CD4-positive, alpha-beta memory T cell (primary cell): ENCODE data around the gene SPDYC. TPM values are rescaled to one million over a fixed set of nuclear protein-coding genes. Genes with fewer than 3 reads are reported as not detected.

Source experiments
- CTCF ChIA-PET: fragments of 350-600 bp; sonication (Branson Sonifier 250); formaldehyde crosslinking; loops from one replicate; lab custom pipeline; 2021; ENCODE audit warnings: inconsistent platforms; ENCODE audit not compliant: partially characterized antibody; lab: Charles Lee
- POLR2A ChIA-PET: fragments of 350-600 bp; sonication (Branson Sonifier 250); formaldehyde crosslinking; loops from one replicate; lab custom pipeline; 2021; ENCODE audit not compliant: partially characterized antibody; lab: Charles Lee
- DNase-seq, 5 donors: peaks; one replicate each; pipeline versions ENCODE4 v3.0.0 to v3.0.0-alpha.2; 2020 to 2022; ENCODE audit warnings: mixed read lengths in 1 of 5
- H3K27ac ChIP-seq: one replicate; pipeline ENCODE4 v1.7.0; 2013; ENCODE audit warnings: low read depth, low read length
- H3K27me3 ChIP-seq: 2 replicates; pipeline ENCODE4 v1.7.0; 2013; ENCODE audit warnings: mild to moderate bottlenecking, low read length, moderate library complexity; ENCODE audit not compliant: insufficient read depth
- H3K36me3 ChIP-seq: 2 replicates; pipeline ENCODE4 v1.7.0; 2013; ENCODE audit warnings: mild to moderate bottlenecking, low read length, moderate library complexity; ENCODE audit not compliant: insufficient read depth
- H3K4me1 ChIP-seq: 2 replicates; pipeline ENCODE4 v1.7.0; 2013; ENCODE audit warnings: mild to moderate bottlenecking, low read length, moderate library complexity; ENCODE audit not compliant: insufficient read depth
- H3K4me3 ChIP-seq, 2 donors: one replicate each; pipeline ENCODE4 v1.7.0; 2013; ENCODE audit warnings: low read length in 2 of 2, mild to moderate bottlenecking in 1 of 2
- H3K9me3 ChIP-seq, 2 donors: one replicate each; pipeline ENCODE4 v1.7.0; 2013; ENCODE audit warnings: low read length in 2 of 2, control low read depth in 1 of 2; ENCODE audit not compliant: control insufficient read depth in 1 of 2
- H3K27ac Mint-ChIP-seq, 7 donors: one replicate each; pipeline ENCODE4 v1.8.0; 2020 to 2021; ENCODE audit warnings: mixed read lengths in 7 of 7, mild to moderate bottlenecking in 6 of 7, inconsistent platforms in 3 of 7, moderate library complexity in 3 of 7
- H3K27me3 Mint-ChIP-seq, 2 donors: one replicate each; pipeline ENCODE4 v1.8.0; 2020 to 2021; ENCODE audit warnings: mixed read lengths in 2 of 2
- H3K36me3 Mint-ChIP-seq, 2 donors: one replicate each; pipeline ENCODE4 v1.8.0; 2020 to 2021; ENCODE audit warnings: mixed read lengths in 2 of 2, inconsistent platforms in 1 of 2, mild to moderate bottlenecking in 1 of 2
- H3K4me1 Mint-ChIP-seq, 4 donors: one replicate each; pipeline ENCODE4 v1.8.0; 2020 to 2021; ENCODE audit warnings: mixed read lengths in 4 of 4, mild to moderate bottlenecking in 1 of 4
- H3K4me3 Mint-ChIP-seq, 8 donors: one replicate each; pipeline ENCODE4 v1.8.0; 2020 to 2021; ENCODE audit warnings: mixed read lengths in 8 of 8, mild to moderate bottlenecking in 7 of 8, moderate library complexity in 6 of 8, inconsistent platforms in 3 of 8
- H3K9me3 Mint-ChIP-seq, 8 donors: one replicate each; pipeline ENCODE4 v1.8.0; 2020 to 2021; ENCODE audit warnings: mixed read lengths in 8 of 8, mild to moderate bottlenecking in 5 of 8, inconsistent platforms in 3 of 8, moderate library complexity in 1 of 8
- intact Hi-C: fragments of 100-400 bp; cut with micrococcal nuclease; formaldehyde crosslinking; loops from one replicate; pipeline ENCODE4 v1.15.1; 2023
- polyA plus RNA-seq, 2 donors: library from polyadenylated mRNA; unstranded; fragments of 300-500 nt; fragmentation: Illumina TruSeq; gene quantifications; one replicate each; pipeline ENCODE4 v1.2.3, GENCODE V29; 2021
- total RNA-seq, 2 experiments: library from RNA; stranded (reverse); gene quantifications; one replicate each; pipeline ENCODE4 v1.2.3, GENCODE V29; 2021

Gene SPDYC
- total and polyA plus RNA-seq, 4 experiments from 2014 or later: not detected

DNA sequence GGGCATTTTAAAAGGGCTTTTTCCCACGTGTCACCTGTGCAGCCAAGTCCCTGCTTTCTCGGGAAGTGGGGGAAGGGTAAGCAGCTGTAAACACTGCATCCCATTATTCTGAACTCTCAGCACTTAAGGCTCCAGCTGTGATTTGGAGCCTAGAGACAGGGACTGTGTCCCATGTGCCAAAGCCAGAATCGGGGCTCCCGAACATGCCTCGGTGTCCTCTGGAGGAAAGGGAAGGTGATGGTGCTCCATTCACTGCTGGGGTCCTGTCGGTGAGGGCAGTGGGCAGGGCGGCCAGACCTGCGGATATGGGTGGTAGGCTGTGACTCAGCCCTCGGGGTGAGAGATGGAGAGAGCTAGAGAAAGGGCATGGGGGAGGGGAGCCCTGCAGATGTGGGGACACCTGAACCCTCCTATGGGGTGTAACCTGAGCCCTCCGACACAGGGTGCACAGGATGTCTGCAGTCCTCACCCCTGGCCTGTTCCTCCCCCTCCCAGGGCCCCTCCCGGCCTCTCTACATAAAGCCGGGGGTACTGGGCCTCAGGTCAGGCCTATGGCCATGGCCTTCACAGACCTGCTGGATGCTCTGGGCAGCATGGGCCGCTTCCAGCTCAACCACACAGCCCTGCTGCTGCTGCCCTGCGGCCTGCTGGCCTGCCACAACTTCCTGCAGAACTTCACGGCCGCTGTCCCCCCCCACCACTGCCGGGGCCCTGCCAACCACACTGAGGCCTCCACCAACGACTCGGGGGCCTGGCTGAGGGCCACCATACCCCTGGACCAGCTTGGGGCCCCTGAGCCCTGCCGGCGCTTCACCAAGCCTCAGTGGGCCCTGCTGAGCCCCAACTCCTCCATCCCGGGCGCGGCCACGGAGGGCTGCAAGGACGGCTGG is 43.5 kb downstream of the SPDYC start:
- Mint-ChIP-seq H3K4me3 (peak overlapping the region in 1 of 8 donors; percentile 65), H3K36me3 (peaks cover 5 to 21% of the 10 kb centered on the region in 2 donors), H3K4me1 (peaks cover 9 to 25% (median 17%) of the 10 kb centered on the region in 4 donors), H3K9me3 (no peaks in the 10 kb centered on the region), H3K27ac (peak overlapping the region in 1 of 7 donors; percentile 42), H3K27me3 (no peaks in the 10 kb centered on the region)
- Histone ChIP-seq H3K9me3 (no peaks in the 10 kb centered on the region), H3K36me3 (peaks cover 19% of the 10 kb centered on the region), H3K27ac (no peak overlapping the region), H3K27me3 (no peaks in the 10 kb centered on the region), H3K4me1 (peaks cover 11% of the 10 kb centered on the region), H3K4me3 (no peak overlapping the region)
- intact Hi-C loops: no loop called here
- POLR2A ChIA-PET: interaction anchor here (0.6 to 1.5 kb wide), 2 partner anchors 120 to 405 kb away, joined by 3 read pairs; partner anchors contain the start of gene DPF2
- DNase-seq: no peak
- CTCF ChIA-PET: no interaction called here

DNA sequence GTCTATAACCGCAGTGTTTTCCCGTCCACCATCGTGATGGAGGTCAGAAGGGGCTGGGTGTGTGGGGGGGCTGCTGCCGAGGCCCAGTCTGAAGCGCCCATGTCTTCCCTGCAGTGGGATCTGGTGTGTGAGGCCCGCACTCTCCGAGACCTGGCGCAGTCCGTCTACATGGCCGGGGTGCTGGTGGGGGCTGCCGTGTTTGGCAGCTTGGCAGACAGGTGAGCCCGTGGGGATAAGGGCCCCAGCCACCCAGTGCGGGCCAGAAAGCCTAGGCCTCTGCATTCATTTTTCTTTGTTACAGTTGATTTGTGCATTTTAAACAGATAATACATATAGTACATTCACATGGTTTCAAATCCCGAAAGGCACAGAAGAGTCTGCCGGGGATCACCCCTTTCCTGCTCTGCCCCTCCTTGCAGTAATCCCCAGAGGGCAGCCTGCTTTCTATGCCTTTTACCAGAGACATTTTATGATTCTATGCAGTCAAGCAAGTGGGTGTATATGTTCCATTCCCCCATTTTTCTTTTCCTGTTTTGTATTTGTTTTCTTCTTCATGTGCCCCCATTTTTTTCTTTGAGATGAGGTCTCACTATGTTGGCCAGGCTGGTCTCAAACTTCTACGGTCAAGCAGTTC is 44.3 kb downstream of the SPDYC start:
- Mint-ChIP-seq H3K9me3 (no peaks in the 10 kb centered on the region), H3K27ac (peak overlapping the region in 2 of 7 donors; percentile 5 to 30), H3K4me1 (peaks cover 10 to 32% (median 21%) of the 10 kb centered on the region in 4 donors), H3K27me3 (no peaks in the 10 kb centered on the region), H3K36me3 (peaks cover 0 to 14% of the 10 kb centered on the region in 2 donors), H3K4me3 (peak overlapping the region in 1 of 8 donors; percentile 16)
- Histone ChIP-seq H3K4me3 (no peak overlapping the region), H3K36me3 (peaks cover 19% of the 10 kb centered on the region), H3K9me3 (no peaks in the 10 kb centered on the region), H3K27me3 (no peaks in the 10 kb centered on the region), H3K4me1 (peaks cover 12% of the 10 kb centered on the region), H3K27ac (no peak overlapping the region)
- intact Hi-C loops: no loop called here
- DNase-seq: no peak
- ChIA-PET CTCF (no interaction called here), POLR2A (interaction anchor here (1.5 kb wide), 1 partner anchor 119 kb away, joined by 3 read pairs; the partner anchor contains the start of gene DPF2)

DNA sequence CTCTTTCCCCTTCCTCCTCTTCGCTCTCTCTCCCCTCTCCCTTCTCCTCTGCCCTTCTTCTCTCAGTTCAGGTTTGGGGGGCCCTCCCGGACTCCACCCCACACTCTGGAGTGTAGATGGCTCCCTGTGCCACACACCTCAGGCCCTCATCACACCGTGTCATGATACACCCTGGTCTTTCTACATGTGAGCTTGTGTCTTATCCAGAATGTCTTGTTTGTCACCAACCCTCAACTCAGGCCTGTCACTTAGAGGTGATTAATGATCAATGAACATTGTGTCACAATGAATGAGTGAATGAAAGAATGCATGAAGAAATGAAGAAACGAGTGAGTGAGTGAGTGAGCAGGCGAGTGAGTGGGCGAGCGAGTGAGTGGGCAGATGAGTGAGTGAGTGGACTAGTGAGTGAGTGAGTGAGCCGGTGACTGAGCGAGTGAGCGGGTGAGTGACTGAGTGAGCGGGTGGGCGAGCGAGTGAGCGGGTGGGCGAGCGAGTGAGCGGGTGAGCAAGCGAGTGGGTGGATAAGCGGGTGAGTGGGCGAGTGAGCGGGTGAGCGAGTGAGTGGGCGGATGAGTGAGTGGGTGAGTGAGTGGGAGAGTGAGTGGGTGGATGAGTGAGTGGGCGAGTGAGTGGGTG is 45.5 kb downstream of the SPDYC start:
- H3K4me1 Mint-ChIP-seq: peaks cover 14 to 38% (median 26%) of the 10 kb centered on the region in 4 donors
- H3K36me3 Mint-ChIP-seq: peaks cover 0 to 3% of the 10 kb centered on the region in 2 donors
- CTCF ChIA-PET: no interaction called here
- DNase-seq: no peak
- intact Hi-C loops: no loop called here
- Histone ChIP-seq H3K36me3 (peaks cover 8% of the 10 kb centered on the region), H3K9me3 (no peaks in the 10 kb centered on the region), H3K27me3 (no peaks in the 10 kb centered on the region), H3K4me1 (peaks cover 23% of the 10 kb centered on the region), H3K4me3 (no peak overlapping the region), H3K27ac (no peak overlapping the region)
- H3K4me3 Mint-ChIP-seq: no peak overlapping the region
- H3K27ac Mint-ChIP-seq: peak overlapping the region in 3 of 7 donors; percentile 6 to 44 (median 13)
- H3K9me3 Mint-ChIP-seq: no peaks in the 10 kb centered on the region
- POLR2A ChIA-PET: interaction anchor here (1.5 kb wide), 1 partner anchor 118 kb away, joined by 3 read pairs; the partner anchor contains the start of gene DPF2
- H3K27me3 Mint-ChIP-seq: no peaks in the 10 kb centered on the region

DNA sequence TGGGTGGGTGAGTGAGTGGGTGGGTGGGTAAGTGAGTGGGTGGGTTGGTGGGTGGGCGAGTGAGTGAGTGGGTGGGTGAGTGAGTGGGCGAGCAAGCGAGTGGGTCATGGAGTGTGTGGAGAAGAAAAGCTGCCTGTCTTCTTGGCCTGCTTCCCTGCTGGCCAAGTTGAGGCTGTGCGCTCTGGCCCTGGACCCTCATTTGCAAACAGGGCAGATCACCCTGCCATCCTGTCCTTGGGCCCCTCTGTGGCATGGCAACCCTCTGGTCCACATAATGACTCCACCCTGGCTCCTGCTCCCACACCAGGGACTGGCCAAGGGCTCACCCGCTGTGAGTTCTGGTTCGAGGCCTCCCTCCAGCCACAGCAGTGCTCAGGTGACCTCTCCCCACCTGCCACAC is 46.8 kb downstream of the SPDYC start:
- CTCF ChIA-PET: no interaction called here

DNA sequence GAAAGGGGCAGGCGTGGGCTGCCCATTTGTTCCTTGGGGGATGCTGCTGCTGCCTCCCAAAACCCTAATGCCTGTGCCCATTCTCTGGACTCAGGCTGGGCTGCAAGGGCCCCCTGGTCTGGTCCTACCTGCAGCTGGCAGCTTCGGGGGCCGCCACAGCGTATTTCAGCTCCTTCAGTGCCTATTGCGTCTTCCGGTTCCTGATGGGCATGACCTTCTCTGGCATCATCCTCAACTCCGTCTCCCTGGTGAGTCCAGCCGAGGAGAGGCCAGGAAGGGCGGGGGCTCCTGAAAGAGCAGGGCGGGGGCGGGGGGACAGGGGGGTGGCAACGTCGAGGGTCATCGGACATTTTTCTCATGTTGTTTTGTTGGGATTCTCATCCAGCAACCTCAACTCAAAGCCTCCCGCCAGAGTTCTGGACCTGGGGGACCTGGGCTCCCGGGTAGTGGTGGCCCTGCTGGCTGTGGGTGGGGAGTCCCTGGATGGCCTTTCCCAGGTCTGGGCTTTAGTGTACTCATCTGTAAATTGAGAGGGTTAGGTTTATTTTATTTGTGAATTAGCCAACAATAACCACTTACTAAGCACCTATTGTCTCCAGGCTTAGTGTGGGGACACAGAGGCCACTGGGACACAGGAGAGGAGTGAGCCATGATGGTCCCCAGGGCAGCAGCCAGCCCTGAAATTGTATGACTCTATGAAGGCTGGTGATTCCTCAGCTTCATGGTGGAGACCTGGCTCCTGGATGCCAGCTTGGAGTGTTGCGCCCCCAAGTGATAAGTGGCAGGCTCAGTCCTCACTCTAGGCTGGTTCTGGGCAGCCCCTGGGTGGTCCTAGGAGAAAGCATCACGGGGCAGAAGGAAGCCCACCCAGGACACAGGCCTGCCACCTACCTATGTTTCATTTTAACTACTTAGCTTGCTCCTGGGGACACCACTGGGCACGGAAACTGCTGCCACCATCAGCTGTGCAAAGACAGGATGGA is 47.7 kb downstream of the SPDYC start:
- Histone ChIP-seq H3K4me3 (no peak overlapping the region), H3K27ac (no peak overlapping the region), H3K27me3 (no peaks in the 10 kb centered on the region), H3K4me1 (peaks cover 23% of the 10 kb centered on the region), H3K36me3 (no peaks in the 10 kb centered on the region), H3K9me3 (no peaks in the 10 kb centered on the region)
- intact Hi-C loops: no loop called here
- peaks cover 14 to 41% (median 27%) of the 10 kb centered on the region in 4 donors for H3K4me1 Mint-ChIP-seq
- ChIA-PET CTCF (no interaction called here), POLR2A (no interaction called here)
- H3K9me3 Mint-ChIP-seq: no peaks in the 10 kb centered on the region
- no peaks in the 10 kb centered on the region for H3K27me3 Mint-ChIP-seq
- no peaks in the 10 kb centered on the region for H3K36me3 Mint-ChIP-seq
- DNase-seq: no peak
- no peak overlapping the region for H3K4me3 Mint-ChIP-seq
- no peak overlapping the region for H3K27ac Mint-ChIP-seq

More for the DNA sequence above, 46.8 kb downstream of the SPDYC start:
- Histone ChIP-seq H3K27me3 (no peaks in the 10 kb centered on the region), H3K4me3 (no peak overlapping the region), H3K4me1 (peaks cover 23% of the 10 kb centered on the region), H3K9me3 (no peaks in the 10 kb centered on the region), H3K36me3 (no peaks in the 10 kb centered on the region), H3K27ac (no peak overlapping the region)
- Mint-ChIP-seq H3K36me3 (no peaks in the 10 kb centered on the region), H3K27me3 (no peaks in the 10 kb centered on the region), H3K9me3 (no peaks in the 10 kb centered on the region), H3K4me1 (peaks cover 14 to 38% (median 26%) of the 10 kb centered on the region in 4 donors), H3K4me3 (no peak overlapping the region), H3K27ac (peak overlapping the region in 1 of 7 donors; percentile 41)
- no peak for DNase-seq
- intact Hi-C loops: no loop called here
- POLR2A ChIA-PET: no interaction called here

DNA sequence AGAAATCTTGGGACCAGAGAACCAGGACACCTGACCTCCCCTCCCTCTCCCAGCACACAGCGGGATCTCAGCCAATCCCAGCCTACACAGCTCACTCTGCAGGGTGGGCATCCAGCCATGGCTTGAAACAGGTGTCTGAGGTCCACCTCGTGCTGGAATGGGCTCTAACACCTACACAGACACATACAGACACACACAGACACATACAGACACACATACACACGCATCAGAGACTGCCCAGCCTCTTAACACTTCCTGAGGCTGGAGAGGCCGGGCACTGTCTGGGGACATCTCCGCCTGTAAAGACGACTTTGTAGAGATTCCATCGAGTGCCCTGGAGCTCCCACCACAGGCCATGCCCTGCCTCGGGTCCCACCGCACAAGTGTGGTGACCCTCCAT is 48.4 kb downstream of the SPDYC start:
- no peaks in the 10 kb centered on the region for H3K9me3 ChIP-seq
- H3K27me3 ChIP-seq: no peaks in the 10 kb centered on the region
- peaks cover 20% of the 10 kb centered on the region for H3K4me1 ChIP-seq
- Mint-ChIP-seq H3K27ac (peak overlapping the region in 1 of 7 donors; percentile 46), H3K4me3 (no peak overlapping the region), H3K9me3 (no peaks in the 10 kb centered on the region), H3K36me3 (no peaks in the 10 kb centered on the region), H3K4me1 (peaks cover 11 to 34% (median 23%) of the 10 kb centered on the region in 4 donors), H3K27me3 (no peaks in the 10 kb centered on the region)
- POLR2A ChIA-PET: no interaction called here
- no peak overlapping the region for H3K4me3 ChIP-seq
- DNase-seq: no peak
- CTCF ChIA-PET: no interaction called here
- no peak overlapping the region for H3K27ac ChIP-seq
- intact Hi-C loops: no loop called here
- no peaks in the 10 kb centered on the region for H3K36me3 ChIP-seq
